ENCODE results near the gene PLA2G7.
A peak's percentile ranks its signal among the peaks of the same experiment; 100 is the strongest.
"Not testable (repeated sequence)": the region's sequence is repeated elsewhere in the genome, so short reads cannot be mapped to it uniquely, and the experiment has no call there.

PLA2G7 gene

GRCh38 chr6:46734867-46735719 is at the start of gene PLA2G7:
Gene PLA2G7 (minus strand): TSS chr6:46735375. CDS start chr6:46722891, 12,484 bp downstream.
- DNase-seq = no peak

GRCh38 chr6:46784535-46784934 is 49.4 kb upstream of the PLA2G7 start:
- no peak for DNase-seq

GRCh38 chr6:46781478-46782378 is 46.6 kb upstream of the PLA2G7 start:
- DNase-seq = no peak

- peak; percentile 13 for DNase-seq
Measured at GRCh38 chr6:46777476-46778346, 42.5 kb upstream of the PLA2G7 start.

GRCh38 chr6:46776070-46776712 is 41.0 kb upstream of the PLA2G7 start:
- DNase-seq = no peak

GRCh38 chr6:46774736-46775135 is 39.6 kb upstream of the PLA2G7 start:
- not testable (repeated sequence) for DNase-seq

- DNase-seq = no peak
Measured at GRCh38 chr6:46773201-46773855, 38.2 kb upstream of the PLA2G7 start.

- DNase-seq = no peak
Measured at GRCh38 chr6:46772762-46773161, 37.6 kb upstream of the PLA2G7 start.

GRCh38 chr6:46772016-46772415 is 36.8 kb upstream of the PLA2G7 start:
- DNase-seq = no peak

- DNase-seq = no peak
Measured at GRCh38 chr6:46764961-46765360, 29.8 kb upstream of the PLA2G7 start.

GRCh38 chr6:46764280-46764679 is 29.1 kb upstream of the PLA2G7 start:
- DNase-seq = not testable (repeated sequence)

GRCh38 chr6:46763466-46763865 is 28.3 kb upstream of the PLA2G7 start:
- DNase-seq = no peak

- no peak for DNase-seq
Measured at GRCh38 chr6:46760925-46761324, 25.8 kb upstream of the PLA2G7 start.

GRCh38 chr6:46758960-46759753 is 24.0 kb upstream of the PLA2G7 start:
- DNase-seq = no peak

GRCh38 chr6:46757214-46757596 is 22.0 kb upstream of the PLA2G7 start:
- no peak for DNase-seq

- DNase-seq = no peak
Measured at GRCh38 chr6:46756469-46757213, 21.5 kb upstream of the PLA2G7 start.

- no peak for DNase-seq
Measured at GRCh38 chr6:46755865-46756264, 20.7 kb upstream of the PLA2G7 start.

GRCh38 chr6:46751658-46752057 is 16.5 kb upstream of the PLA2G7 start:
- DNase-seq = no peak

- no peak for DNase-seq
Measured at GRCh38 chr6:46749731-46750130, 14.6 kb upstream of the PLA2G7 start.

- no peak for DNase-seq
Measured at GRCh38 chr6:46748940-46749503, 13.8 kb upstream of the PLA2G7 start.

All from 8988T (cell line).